Liver (tissue), 3 donors: Measurements from ENCODE around the gene CYB5R4.

Experiments used
- EGR1 ChIP-seq, 2 donors: IDR thresholded peaks; 2 replicates each; pipeline ENCODE4 v1.6.1; 2016 to 2018; ENCODE audit warnings: antibody characterized with exemption in 2 of 2, low read depth in 2 of 2
- FOXA1 ChIP-seq: IDR thresholded peaks from 2 replicates; pipeline ENCODE4 v1.6.1; 2016; ENCODE audit warnings: antibody characterized with exemption
- GABPA ChIP-seq, 2 donors: IDR thresholded peaks in 1 of 2; conservative IDR thresholded peaks in 1 of 2; 2 replicates each; pipeline ENCODE4 v1.6.1; 2016; ENCODE audit warnings: antibody characterized with exemption in 2 of 2, mild to moderate bottlenecking in 1 of 2, moderate library complexity in 1 of 2
- JUND ChIP-seq, 2 donors: IDR thresholded peaks; 2 replicates each; pipeline ENCODE4 v1.6.1; 2016; ENCODE audit warnings: antibody characterized with exemption in 2 of 2
- NR2F2 ChIP-seq: IDR thresholded peaks from 2 replicates; pipeline ENCODE4 v1.6.1; 2016; ENCODE audit warnings: antibody characterized with exemption
- RAD21 ChIP-seq, 2 donors: IDR thresholded peaks; 2 replicates each; pipeline ENCODE4 v1.6.1; 2016; ENCODE audit warnings: antibody characterized with exemption in 2 of 2, mild to moderate bottlenecking in 2 of 2
- SP1 ChIP-seq: IDR thresholded peaks from 2 replicates; pipeline ENCODE4 v1.6.1; 2018; ENCODE audit warnings: antibody characterized with exemption, mild to moderate bottlenecking
- TAF1 ChIP-seq: conservative IDR thresholded peaks from 2 replicates; pipeline ENCODE4 v1.6.1; 2016; ENCODE audit warnings: antibody characterized with exemption, mild to moderate bottlenecking
- YY1 ChIP-seq: IDR thresholded peaks from 2 replicates; pipeline ENCODE4 v1.6.1; 2016; ENCODE audit warnings: antibody characterized with exemption, mild to moderate bottlenecking
- TF ChIP-seq, protein P1 (sequence below): fragments of 150-350 bp; IDR thresholded peaks from 2 replicates; pipeline ENCODE4 v1.5.1; 2017; ENCODE audit warnings: improper control_type of control experiment, low read depth, low read length; ENCODE audit not compliant: missing input control
- TF ChIP-seq, protein P2 (sequence below): IDR thresholded peaks from 2 replicates; pipeline ENCODE4 v1.6.1; 2016; ENCODE audit warnings: antibody characterized with exemption
- TF ChIP-seq, protein P3 (sequence below): IDR thresholded peaks from 2 replicates; pipeline ENCODE4 v1.6.1; 2016; ENCODE audit warnings: antibody characterized with exemption, mild to moderate bottlenecking
- TF ChIP-seq, protein P4 (sequence below): IDR thresholded peaks from 2 replicates; pipeline ENCODE4 v1.6.1; 2016; ENCODE audit warnings: antibody characterized with exemption
- TF ChIP-seq, protein P5 (sequence below): IDR thresholded peaks from 2 replicates; pipeline ENCODE4 v1.6.1; 2016; ENCODE audit warnings: antibody characterized with exemption
- donor health status: healthy.
- donor health status: healthy.

DNA sequence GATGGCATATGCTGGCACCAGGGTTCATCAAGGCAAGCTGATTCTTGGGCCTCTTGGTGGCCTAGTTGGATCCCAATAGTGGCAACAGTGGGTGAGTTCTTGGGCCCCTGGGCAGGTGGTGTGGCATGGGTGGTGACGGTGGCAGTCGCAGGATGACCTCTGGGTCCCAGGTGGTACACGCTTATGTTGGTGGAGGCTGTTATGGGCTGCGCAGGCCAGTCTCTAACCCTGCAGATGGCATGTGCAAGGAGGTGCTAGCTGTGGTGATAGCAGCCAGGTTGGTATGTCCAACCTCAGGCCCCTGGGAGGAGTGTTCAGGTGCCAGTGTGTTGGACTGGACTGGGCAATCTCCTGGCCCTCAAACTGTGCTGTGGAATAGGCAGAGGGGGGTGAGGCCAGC lies 46.2 kb downstream of the CYB5R4 start:
- TF ChIP-seq, protein P1, sequence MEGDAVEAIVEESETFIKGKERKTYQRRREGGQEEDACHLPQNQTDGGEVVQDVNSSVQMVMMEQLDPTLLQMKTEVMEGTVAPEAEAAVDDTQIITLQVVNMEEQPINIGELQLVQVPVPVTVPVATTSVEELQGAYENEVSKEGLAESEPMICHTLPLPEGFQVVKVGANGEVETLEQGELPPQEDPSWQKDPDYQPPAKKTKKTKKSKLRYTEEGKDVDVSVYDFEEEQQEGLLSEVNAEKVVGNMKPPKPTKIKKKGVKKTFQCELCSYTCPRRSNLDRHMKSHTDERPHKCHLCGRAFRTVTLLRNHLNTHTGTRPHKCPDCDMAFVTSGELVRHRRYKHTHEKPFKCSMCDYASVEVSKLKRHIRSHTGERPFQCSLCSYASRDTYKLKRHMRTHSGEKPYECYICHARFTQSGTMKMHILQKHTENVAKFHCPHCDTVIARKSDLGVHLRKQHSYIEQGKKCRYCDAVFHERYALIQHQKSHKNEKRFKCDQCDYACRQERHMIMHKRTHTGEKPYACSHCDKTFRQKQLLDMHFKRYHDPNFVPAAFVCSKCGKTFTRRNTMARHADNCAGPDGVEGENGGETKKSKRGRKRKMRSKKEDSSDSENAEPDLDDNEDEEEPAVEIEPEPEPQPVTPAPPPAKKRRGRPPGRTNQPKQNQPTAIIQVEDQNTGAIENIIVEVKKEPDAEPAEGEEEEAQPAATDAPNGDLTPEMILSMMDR: no peak
- TF ChIP-seq TAF1 (no peak), YY1 (no peak), JUND (IDR thresholded peaks at IDR 0.05) (no peak), NR2F2 (no peak), RAD21 (IDR thresholded peaks at IDR 0.05) (no peak), SP1 (no peak), EGR1 (IDR thresholded peaks at IDR 0.05; ENCODE audit: low read depth in 2 of 2) (no peak), FOXA1 (no peak), GABPA (IDR thresholded peaks at IDR 0.05 in 1 of 2, conservative IDR thresholded peaks at IDR 0.05 in 1 of 2) (no peak)
- TF ChIP-seq, protein P2, sequence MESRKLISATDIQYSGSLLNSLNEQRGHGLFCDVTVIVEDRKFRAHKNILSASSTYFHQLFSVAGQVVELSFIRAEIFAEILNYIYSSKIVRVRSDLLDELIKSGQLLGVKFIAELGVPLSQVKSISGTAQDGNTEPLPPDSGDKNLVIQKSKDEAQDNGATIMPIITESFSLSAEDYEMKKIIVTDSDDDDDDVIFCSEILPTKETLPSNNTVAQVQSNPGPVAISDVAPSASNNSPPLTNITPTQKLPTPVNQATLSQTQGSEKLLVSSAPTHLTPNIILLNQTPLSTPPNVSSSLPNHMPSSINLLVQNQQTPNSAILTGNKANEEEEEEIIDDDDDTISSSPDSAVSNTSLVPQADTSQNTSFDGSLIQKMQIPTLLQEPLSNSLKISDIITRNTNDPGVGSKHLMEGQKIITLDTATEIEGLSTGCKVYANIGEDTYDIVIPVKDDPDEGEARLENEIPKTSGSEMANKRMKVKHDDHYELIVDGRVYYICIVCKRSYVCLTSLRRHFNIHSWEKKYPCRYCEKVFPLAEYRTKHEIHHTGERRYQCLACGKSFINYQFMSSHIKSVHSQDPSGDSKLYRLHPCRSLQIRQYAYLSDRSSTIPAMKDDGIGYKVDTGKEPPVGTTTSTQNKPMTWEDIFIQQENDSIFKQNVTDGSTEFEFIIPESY: no peak
- TF ChIP-seq, protein P3, sequence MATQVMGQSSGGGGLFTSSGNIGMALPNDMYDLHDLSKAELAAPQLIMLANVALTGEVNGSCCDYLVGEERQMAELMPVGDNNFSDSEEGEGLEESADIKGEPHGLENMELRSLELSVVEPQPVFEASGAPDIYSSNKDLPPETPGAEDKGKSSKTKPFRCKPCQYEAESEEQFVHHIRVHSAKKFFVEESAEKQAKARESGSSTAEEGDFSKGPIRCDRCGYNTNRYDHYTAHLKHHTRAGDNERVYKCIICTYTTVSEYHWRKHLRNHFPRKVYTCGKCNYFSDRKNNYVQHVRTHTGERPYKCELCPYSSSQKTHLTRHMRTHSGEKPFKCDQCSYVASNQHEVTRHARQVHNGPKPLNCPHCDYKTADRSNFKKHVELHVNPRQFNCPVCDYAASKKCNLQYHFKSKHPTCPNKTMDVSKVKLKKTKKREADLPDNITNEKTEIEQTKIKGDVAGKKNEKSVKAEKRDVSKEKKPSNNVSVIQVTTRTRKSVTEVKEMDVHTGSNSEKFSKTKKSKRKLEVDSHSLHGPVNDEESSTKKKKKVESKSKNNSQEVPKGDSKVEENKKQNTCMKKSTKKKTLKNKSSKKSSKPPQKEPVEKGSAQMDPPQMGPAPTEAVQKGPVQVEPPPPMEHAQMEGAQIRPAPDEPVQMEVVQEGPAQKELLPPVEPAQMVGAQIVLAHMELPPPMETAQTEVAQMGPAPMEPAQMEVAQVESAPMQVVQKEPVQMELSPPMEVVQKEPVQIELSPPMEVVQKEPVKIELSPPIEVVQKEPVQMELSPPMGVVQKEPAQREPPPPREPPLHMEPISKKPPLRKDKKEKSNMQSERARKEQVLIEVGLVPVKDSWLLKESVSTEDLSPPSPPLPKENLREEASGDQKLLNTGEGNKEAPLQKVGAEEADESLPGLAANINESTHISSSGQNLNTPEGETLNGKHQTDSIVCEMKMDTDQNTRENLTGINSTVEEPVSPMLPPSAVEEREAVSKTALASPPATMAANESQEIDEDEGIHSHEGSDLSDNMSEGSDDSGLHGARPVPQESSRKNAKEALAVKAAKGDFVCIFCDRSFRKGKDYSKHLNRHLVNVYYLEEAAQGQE: no peak
- TF ChIP-seq, protein P4, sequence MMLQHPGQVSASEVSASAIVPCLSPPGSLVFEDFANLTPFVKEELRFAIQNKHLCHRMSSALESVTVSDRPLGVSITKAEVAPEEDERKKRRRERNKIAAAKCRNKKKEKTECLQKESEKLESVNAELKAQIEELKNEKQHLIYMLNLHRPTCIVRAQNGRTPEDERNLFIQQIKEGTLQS: no peak
- TF ChIP-seq, protein P5, sequence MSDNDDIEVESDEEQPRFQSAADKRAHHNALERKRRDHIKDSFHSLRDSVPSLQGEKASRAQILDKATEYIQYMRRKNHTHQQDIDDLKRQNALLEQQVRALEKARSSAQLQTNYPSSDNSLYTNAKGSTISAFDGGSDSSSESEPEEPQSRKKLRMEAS: no peak
